Fibroblast of lung (primary cell): ENCODE data around the gene ITFG1. TPM values are rescaled to one million over a fixed set of nuclear protein-coding genes. Genes with fewer than 3 reads are reported as not detected.

Experiments
- DNase-seq, 2 donors: peaks; one replicate each; pipeline versions ENCODE4 v3.0.0 to v3.0.0-alpha.2; 2010; ENCODE audit warnings: low read depth in 2 of 2
- H2AFZ ChIP-seq: 2 replicates; pipeline ENCODE4 v1.5.1; 2012; ENCODE audit warnings: low read length, control low read depth, inconsistent platforms
- H3K27ac ChIP-seq: 2 replicates; pipeline ENCODE4 v1.5.1; 2011; ENCODE audit warnings: low read length, control low read depth; ENCODE audit not compliant: insufficient read depth
- H3K27me3 ChIP-seq: 2 replicates; pipeline ENCODE4 v1.5.1; 2011; ENCODE audit warnings: mild to moderate bottlenecking, low read length; ENCODE audit not compliant: control insufficient read depth, insufficient read depth
- H3K36me3 ChIP-seq: 2 replicates; pipeline ENCODE4 v1.5.1; 2011; ENCODE audit warnings: low read length; ENCODE audit not compliant: control insufficient read depth, insufficient read depth
- H3K4me1 ChIP-seq: 2 replicates; pipeline ENCODE4 v1.5.1; 2011; ENCODE audit warnings: low read length; ENCODE audit not compliant: control insufficient read depth, insufficient read depth; ENCODE audit errors: extremely low read depth
- H3K4me2 ChIP-seq: 2 replicates; pipeline ENCODE4 v1.5.1; 2011; ENCODE audit warnings: low read length, control low read depth; ENCODE audit not compliant: insufficient read depth; ENCODE audit errors: extremely low read depth
- H3K4me3 ChIP-seq, 4 experiments: fragments of 200-600 bp in 1 of 4; sonication (generic) in 1 of 4; replicated peaks in 1 of 4; 2 replicates each; pipeline ENCODE4 v1.5.1; 2011 to 2016; ENCODE audit warnings: low read length in 4 of 4, low read depth in 3 of 4, mild to moderate bottlenecking in 3 of 4, control low read depth in 2 of 4, inconsistent platforms in 1 of 4, mixed read lengths in 1 of 4; ENCODE audit not compliant: insufficient read depth in 1 of 4; ENCODE audit errors: control extremely low read depth in 1 of 4
- H3K79me2 ChIP-seq: 2 replicates; pipeline ENCODE4 v1.5.1; 2012; ENCODE audit warnings: mild to moderate bottlenecking, low read length, inconsistent platforms; ENCODE audit not compliant: control insufficient read depth, insufficient read depth
- H3K9ac ChIP-seq: 2 replicates; pipeline ENCODE4 v1.5.1; 2011; ENCODE audit warnings: mild to moderate bottlenecking, low read length, control low read depth; ENCODE audit not compliant: insufficient read depth
- H3K9me3 ChIP-seq: 2 replicates; pipeline ENCODE4 v1.5.1; 2012; ENCODE audit warnings: low read depth, low read length; ENCODE audit not compliant: control insufficient read depth, insufficient read depth
- H4K20me1 ChIP-seq: 2 replicates; pipeline ENCODE4 v1.5.1; 2011; ENCODE audit warnings: low read length; ENCODE audit not compliant: control insufficient read depth, insufficient read depth; ENCODE audit errors: extremely low read depth
- CTCF ChIP-seq, 2 donors: IDR thresholded peaks in 1 of 2; conservative IDR thresholded peaks in 1 of 2; 1 replicate in 1 of 2; 2 replicates in 1 of 2; pipeline ENCODE4 v1.5.1; 2011 to 2012; ENCODE audit warnings: low read length in 2 of 2, control low read depth in 1 of 2, inconsistent platforms in 1 of 2, low read depth in 1 of 2, mild to moderate bottlenecking in 1 of 2
- EZH2 ChIP-seq: IDR thresholded peaks from 2 replicates; pipeline ENCODE4 v1.5.1; 2012; ENCODE audit warnings: low read length, control low read depth, mild to moderate bottlenecking; ENCODE audit errors: missing control alignments
- polyA plus RNA-seq, 2 donors: library from polyadenylated mRNA; depleted of rRNA in 1 of 2; stranded (reverse) in 1 of 2; unstranded in 1 of 2; fragments of >200 nt; gene quantifications; 2 replicates each; pipeline ENCODE4 v1.2.1, GENCODE V29; 2011 to 2012; ENCODE audit warnings: missing spikeins in 1 of 2
- total RNA-seq: library from RNA; depleted of rRNA; stranded (reverse); fragments of >200 nt; gene quantifications from 2 replicates; pipeline ENCODE4 v1.2.1, GENCODE V29; 2014

The ITFG1 gene
- total and polyA plus RNA-seq, 2 donors (not counting 1 experiment from before 2014, with no cell fraction given), result 96.1 to 111 TPM

GRCh38 chr16:47150067-47150466 lies 310.8 kb downstream of the ITFG1 start:
- H3K79me2 ChIP-seq, result no peaks in the 10 kb centered on the region
- H4K20me1 ChIP-seq, result no peaks in the 10 kb centered on the region
- H3K4me1 ChIP-seq, result no peaks in the 10 kb centered on the region
- H3K9ac ChIP-seq, result no peak overlapping the region
- H3K27me3 ChIP-seq, result no peaks in the 10 kb centered on the region
- H3K27ac ChIP-seq, result no peak overlapping the region
- no peak overlapping the region for H3K4me2 ChIP-seq
- peaks cover 1% of the 10 kb centered on the region for H3K36me3 ChIP-seq
- H3K4me3 ChIP-seq, result no peak overlapping the region
- no peaks in the 10 kb centered on the region for H3K9me3 ChIP-seq
- TF ChIP-seq EZH2, result no peak
- TF ChIP-seq CTCF (conservative IDR thresholded peaks at IDR 0.05 in 1 of 2, IDR thresholded peaks at IDR 0.05 in 1 of 2; ENCODE audit: low read depth in 1 of 2, low read length in 2 of 2), result no peak
- no peak overlapping the region for H2AFZ ChIP-seq
- no peak for DNase-seq

GRCh38 chr16:47144559-47144877 lies 316.3 kb downstream of the ITFG1 start:
- H3K4me1 ChIP-seq, result no peaks in the 10 kb centered on the region
- H2AFZ ChIP-seq, result peak overlapping the region; percentile 76
- no peak overlapping the region for H3K27ac ChIP-seq
- no peaks in the 10 kb centered on the region for H3K79me2 ChIP-seq
- H3K4me3 ChIP-seq, result peak overlapping the region; percentile 27 to 58 (median 44)
- TF ChIP-seq EZH2, result no peak
- no peak for TF ChIP-seq CTCF (conservative IDR thresholded peaks at IDR 0.05 in 1 of 2, IDR thresholded peaks at IDR 0.05 in 1 of 2; ENCODE audit: low read depth in 1 of 2, low read length in 2 of 2)
- H3K36me3 ChIP-seq, result no peaks in the 10 kb centered on the region
- no peak for DNase-seq
- H3K9ac ChIP-seq, result peak overlapping the region; percentile 26
- peak overlapping the region; percentile 83 for H3K4me2 ChIP-seq
- no peaks in the 10 kb centered on the region for H4K20me1 ChIP-seq
- no peaks in the 10 kb centered on the region for H3K27me3 ChIP-seq
- no peaks in the 10 kb centered on the region for H3K9me3 ChIP-seq

- Histone ChIP-seq H3K79me2 (no peaks in the 10 kb centered on the region), H3K4me1 (no peaks in the 10 kb centered on the region), H3K27me3 (no peaks in the 10 kb centered on the region), H3K9me3 (no peaks in the 10 kb centered on the region), H4K20me1 (no peaks in the 10 kb centered on the region), H2AFZ (peak within 1 kb of the TSS; percentile 76), H3K36me3 (no peaks in the 10 kb centered on the region), H3K27ac (peak within 1 kb of the TSS; percentile 49), H3K4me2 (peak within 1 kb of the TSS; percentile 84), H3K4me3 (peak within 1 kb of the TSS; percentile 49 to 73 (median 60)), H3K9ac (peak within 1 kb of the TSS; percentile 58)
- peak; percentile 60 to 62 for DNase-seq
- peak; percentile 51 to 73 for TF ChIP-seq CTCF (conservative IDR thresholded peaks at IDR 0.05 in 1 of 2, IDR thresholded peaks at IDR 0.05 in 1 of 2; ENCODE audit: low read depth in 1 of 2, low read length in 2 of 2)
- no peak for TF ChIP-seq EZH2
These were observed 316.9 kb downstream of the ITFG1 start, which contains the start of gene NETO2 for GRCh38 chr16:47143677-47144558. Gene NETO2 (minus strand): TSS chr16:47143945. CDS start chr16:47143612, 333 bp downstream.
